Activated T-cell treated with anti-CD3 and anti-CD28 coated beads, Interleukin-2, amount 50 U/mL, for 24 hours (primary cell): ENCODE measurements around the gene DIAPH2.

Experiments
- DNase-seq: peaks from one replicate; pipeline ENCODE4 v3.0.0-alpha.2; 2020
- H3K27ac Mint-ChIP-seq: 2 replicates; pipeline ENCODE4 v1.8.0; 2020; ENCODE audit warnings: mild to moderate bottlenecking, mixed read lengths
- H3K27me3 Mint-ChIP-seq: 2 replicates; pipeline ENCODE4 v1.8.0; 2020; ENCODE audit warnings: mixed read lengths
- H3K36me3 Mint-ChIP-seq: 2 replicates; pipeline ENCODE4 v1.8.0; 2020; ENCODE audit warnings: low read depth, mixed read lengths
- H3K4me1 Mint-ChIP-seq: 2 replicates; pipeline ENCODE4 v1.8.0; 2020; ENCODE audit warnings: low read depth, mixed read lengths
- H3K4me3 Mint-ChIP-seq: 2 replicates; pipeline ENCODE4 v1.8.0; 2020; ENCODE audit warnings: mild to moderate bottlenecking, moderate library complexity, mixed read lengths
- H3K9me3 Mint-ChIP-seq: 2 replicates; pipeline ENCODE4 v1.8.0; 2020; ENCODE audit warnings: mixed read lengths

The DIAPH2 gene

DNA sequence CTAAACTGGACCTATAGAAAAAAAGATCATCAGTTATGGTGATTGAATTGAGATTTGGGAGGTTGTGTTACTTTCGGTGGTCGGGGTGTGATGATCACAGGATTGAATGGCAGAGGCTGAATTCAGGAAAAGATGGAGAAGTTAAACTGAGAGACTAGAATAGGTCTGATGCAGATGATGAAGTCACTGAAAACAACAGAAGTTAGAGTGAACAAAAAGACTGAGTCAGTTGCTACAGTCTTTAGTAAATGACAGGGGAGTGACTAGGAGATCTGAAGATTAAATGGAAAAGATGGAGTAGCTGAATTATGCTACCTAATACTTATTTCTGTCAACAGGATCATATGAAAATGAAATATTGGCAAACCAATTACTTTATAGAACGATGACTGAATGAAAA lies 362.2 kb downstream of the DIAPH2 start:
- Mint-ChIP-seq H3K27ac (no peak overlapping the region), H3K27me3 (no peaks in the 10 kb centered on the region), H3K9me3 (no peaks in the 10 kb centered on the region), H3K4me3 (no peak overlapping the region), H3K36me3 (no peaks in the 10 kb centered on the region), H3K4me1 (peaks cover 1% of the 10 kb centered on the region)
- DNase-seq: no peak

DNA sequence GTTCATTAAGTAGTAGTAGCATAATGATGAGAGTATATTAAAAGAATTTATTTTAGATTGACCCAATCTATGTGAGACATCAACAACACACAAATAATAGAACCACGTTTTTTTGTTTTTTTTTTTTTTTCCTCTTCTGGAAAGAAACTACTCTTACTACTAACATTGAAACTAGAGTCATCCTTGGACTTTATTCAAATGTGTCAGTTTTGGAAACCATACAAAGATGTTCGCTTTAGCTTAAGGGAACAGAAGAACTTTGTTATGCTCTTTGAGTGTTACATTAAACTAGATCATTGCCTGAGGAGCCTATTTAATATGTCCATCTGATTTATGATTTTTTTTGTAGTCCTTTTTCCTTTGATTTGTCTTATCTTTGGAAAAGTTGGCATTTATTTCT lies 365.8 kb downstream of the DIAPH2 start:
- no peaks in the 10 kb centered on the region for H3K36me3 Mint-ChIP-seq
- no peak overlapping the region for H3K4me3 Mint-ChIP-seq
- no peak overlapping the region for H3K27ac Mint-ChIP-seq
- H3K27me3 Mint-ChIP-seq: no peaks in the 10 kb centered on the region
- no peaks in the 10 kb centered on the region for H3K9me3 Mint-ChIP-seq
- peaks cover 1% of the 10 kb centered on the region for H3K4me1 Mint-ChIP-seq
- no peak for DNase-seq

GRCh38 chrX:97057349-97057909 lies 372.8 kb downstream of the DIAPH2 start:
- Mint-ChIP-seq H3K9me3 (no peaks in the 10 kb centered on the region), H3K27ac (no peak overlapping the region), H3K36me3 (no peaks in the 10 kb centered on the region), H3K4me3 (no peak overlapping the region), H3K27me3 (no peaks in the 10 kb centered on the region), H3K4me1 (peaks cover 1% of the 10 kb centered on the region)
- DNase-seq: no peak

- no peak overlapping the region for H3K4me3 Mint-ChIP-seq
- H3K4me1 Mint-ChIP-seq: peaks cover 1% of the 10 kb centered on the region
Measured at GRCh38 chrX:97060020-97060419, 375.4 kb downstream of the DIAPH2 start.

DNA sequence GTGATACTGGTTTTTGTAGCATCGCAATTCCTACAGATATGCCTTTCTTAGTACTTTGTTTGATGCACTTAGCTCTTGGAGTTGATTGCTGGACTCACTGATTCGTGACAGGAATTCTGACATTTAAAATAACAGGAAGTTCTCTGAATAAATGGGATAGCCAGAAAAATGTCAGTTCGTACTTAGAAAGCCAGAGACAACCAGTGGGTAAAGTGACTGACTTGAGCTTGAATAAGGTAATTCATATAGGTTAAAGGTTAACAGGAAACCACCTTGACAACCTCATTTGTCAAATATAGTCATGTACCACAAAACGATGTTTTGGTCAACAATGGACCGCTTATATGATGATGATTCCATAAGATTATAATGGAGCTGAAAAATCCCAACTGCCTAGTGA lies 380.4 kb downstream of the DIAPH2 start:
- H3K4me3 Mint-ChIP-seq: no peak overlapping the region
- no peaks in the 10 kb centered on the region for H3K36me3 Mint-ChIP-seq
- no peak for DNase-seq
- H3K27ac Mint-ChIP-seq: no peak overlapping the region
- no peaks in the 10 kb centered on the region for H3K9me3 Mint-ChIP-seq
- no peaks in the 10 kb centered on the region for H3K27me3 Mint-ChIP-seq
- no peaks in the 10 kb centered on the region for H3K4me1 Mint-ChIP-seq

More at GRCh38 chrX:97060020-97060419, 375.4 kb downstream of the DIAPH2 start:
- Mint-ChIP-seq H3K27ac (no peak overlapping the region), H3K27me3 (no peaks in the 10 kb centered on the region), H3K36me3 (no peaks in the 10 kb centered on the region), H3K9me3 (no peaks in the 10 kb centered on the region)
- DNase-seq: no peak

- no peaks in the 10 kb centered on the region for H3K36me3 Mint-ChIP-seq
Measured at GRCh38 chrX:97065973-97066372, 381.3 kb downstream of the DIAPH2 start.

DNA sequence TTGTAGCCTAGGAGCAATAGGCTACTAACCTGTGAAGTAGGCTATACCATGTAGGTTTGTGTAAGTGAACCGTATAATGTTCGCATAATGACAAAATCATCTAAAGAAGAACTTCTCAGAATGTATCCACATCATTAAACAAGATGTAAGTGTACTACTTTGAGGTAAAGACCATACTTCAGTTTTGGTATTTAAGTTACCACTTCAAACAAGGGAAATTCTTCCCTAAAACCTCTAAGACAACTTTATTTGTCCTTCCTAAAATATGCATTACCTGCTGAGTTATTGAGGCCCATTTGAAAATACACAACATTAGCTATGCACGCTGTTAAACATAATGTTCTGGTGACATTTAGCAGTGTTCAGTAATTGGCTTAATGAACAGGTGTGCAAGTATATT lies 381.7 kb downstream of the DIAPH2 start:
- no peak overlapping the region for H3K27ac Mint-ChIP-seq
- H3K27me3 Mint-ChIP-seq: no peaks in the 10 kb centered on the region
- H3K4me1 Mint-ChIP-seq: no peaks in the 10 kb centered on the region
- no peak for DNase-seq
- H3K36me3 Mint-ChIP-seq: no peaks in the 10 kb centered on the region
- H3K9me3 Mint-ChIP-seq: no peaks in the 10 kb centered on the region
- no peak overlapping the region for H3K4me3 Mint-ChIP-seq

More at GRCh38 chrX:97065973-97066372, 381.3 kb downstream of the DIAPH2 start:
- H3K27me3 Mint-ChIP-seq: no peaks in the 10 kb centered on the region
- DNase-seq: no peak
- no peak overlapping the region for H3K27ac Mint-ChIP-seq
- H3K4me1 Mint-ChIP-seq: no peaks in the 10 kb centered on the region
- no peak overlapping the region for H3K4me3 Mint-ChIP-seq
- no peaks in the 10 kb centered on the region for H3K9me3 Mint-ChIP-seq

DNA sequence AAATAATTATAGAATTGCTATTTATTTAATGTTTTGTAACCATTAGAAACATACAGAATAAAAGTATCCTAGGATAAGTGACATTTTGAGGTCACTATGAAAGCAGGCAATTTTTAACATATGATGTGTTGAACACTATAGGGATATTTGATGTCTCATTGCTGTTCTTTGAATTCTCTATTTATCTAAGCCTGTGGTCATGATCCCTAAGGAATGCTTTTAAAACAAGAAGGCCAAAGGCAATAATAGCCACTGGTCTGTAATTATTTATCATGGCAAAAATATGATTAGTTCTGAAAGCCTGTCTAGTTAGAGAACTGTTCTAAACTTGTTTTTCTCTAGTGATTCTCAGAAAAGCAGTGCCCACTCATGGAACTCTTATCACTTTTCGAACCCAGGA lies 385.7 kb downstream of the DIAPH2 start:
- no peak for DNase-seq
- Mint-ChIP-seq H3K27me3 (no peaks in the 10 kb centered on the region), H3K4me1 (no peaks in the 10 kb centered on the region), H3K36me3 (peaks cover 4% of the 10 kb centered on the region), H3K4me3 (no peak overlapping the region), H3K9me3 (no peaks in the 10 kb centered on the region), H3K27ac (no peak overlapping the region)

DNA sequence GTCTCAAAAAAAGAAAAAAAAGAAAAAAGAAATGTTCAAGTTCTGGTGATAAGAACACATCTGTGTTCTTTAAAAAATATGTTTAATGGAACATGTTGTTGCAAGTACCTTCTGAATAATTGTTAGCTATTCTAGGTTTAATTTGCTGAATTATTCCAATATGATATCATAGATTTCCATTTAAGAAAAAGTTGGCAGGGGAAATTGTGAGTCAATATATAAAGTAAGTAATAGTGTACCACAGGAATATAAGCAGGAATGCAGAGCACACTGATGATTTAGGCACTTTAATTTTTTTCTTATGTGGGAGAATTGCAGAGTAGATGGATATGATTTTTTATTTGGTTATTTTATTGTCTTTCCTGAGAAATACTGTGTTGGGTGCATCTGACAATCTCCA lies 389.8 kb downstream of the DIAPH2 start:
- H3K9me3 Mint-ChIP-seq: no peaks in the 10 kb centered on the region
- no peaks in the 10 kb centered on the region for H3K4me1 Mint-ChIP-seq
- no peak for DNase-seq
- H3K4me3 Mint-ChIP-seq: no peak overlapping the region
- H3K27me3 Mint-ChIP-seq: no peaks in the 10 kb centered on the region
- H3K36me3 Mint-ChIP-seq: peaks cover 4% of the 10 kb centered on the region
- H3K27ac Mint-ChIP-seq: no peak overlapping the region

DNA sequence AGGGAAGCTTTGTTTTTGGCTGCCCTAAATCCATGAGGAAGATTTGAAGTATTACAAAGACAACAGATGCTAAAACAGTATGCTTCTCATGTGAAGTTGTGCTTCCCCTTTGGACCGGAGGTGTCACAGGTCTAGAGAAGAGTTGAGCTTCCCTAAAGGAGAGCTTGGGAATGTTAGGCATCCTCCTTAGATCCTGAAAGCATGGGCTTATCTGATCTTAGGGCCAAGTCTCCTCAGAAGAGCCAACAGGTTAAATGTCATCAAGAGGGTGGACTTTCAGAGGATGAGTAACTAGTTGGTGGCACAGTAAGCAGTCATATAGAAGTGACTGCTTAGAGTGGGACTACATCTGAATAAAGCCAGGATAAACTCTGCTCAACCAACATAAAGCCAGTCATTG lies 404.5 kb downstream of the DIAPH2 start:
- Mint-ChIP-seq H3K4me1 (no peaks in the 10 kb centered on the region), H3K36me3 (no peaks in the 10 kb centered on the region), H3K9me3 (no peaks in the 10 kb centered on the region), H3K27ac (no peak overlapping the region), H3K27me3 (peaks cover 2% of the 10 kb centered on the region), H3K4me3 (no peak overlapping the region)
- DNase-seq: no peak

GRCh38 chrX:97096385-97096784 lies 411.7 kb downstream of the DIAPH2 start:
- no peaks in the 10 kb centered on the region for H3K9me3 Mint-ChIP-seq
- no peaks in the 10 kb centered on the region for H3K36me3 Mint-ChIP-seq
- DNase-seq: no peak
- H3K4me1 Mint-ChIP-seq: no peaks in the 10 kb centered on the region
- H3K27me3 Mint-ChIP-seq: no peaks in the 10 kb centered on the region
- H3K4me3 Mint-ChIP-seq: no peak overlapping the region
- no peak overlapping the region for H3K27ac Mint-ChIP-seq

DNA sequence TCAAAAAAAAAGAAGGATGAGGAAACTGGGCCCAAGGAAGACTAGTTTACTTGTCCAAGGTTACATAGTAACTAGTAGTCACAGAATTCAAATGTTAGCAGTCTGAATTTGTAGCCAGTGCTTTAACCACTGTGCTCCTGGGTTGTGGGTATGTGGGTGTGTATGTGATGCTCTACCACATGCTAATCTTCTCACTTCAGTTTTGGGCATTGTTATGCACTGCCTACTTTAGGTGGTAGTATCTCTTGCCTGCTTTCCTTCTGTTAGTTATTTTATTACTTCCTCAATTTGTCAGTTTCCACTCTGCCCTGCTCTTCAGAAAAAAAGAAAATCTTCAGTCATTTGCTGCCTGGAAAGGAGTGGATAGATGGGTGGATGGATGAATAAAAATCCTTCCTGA lies 418.3 kb downstream of the DIAPH2 start:
- no peak overlapping the region for H3K27ac Mint-ChIP-seq
- H3K4me3 Mint-ChIP-seq: no peak overlapping the region
- H3K9me3 Mint-ChIP-seq: no peaks in the 10 kb centered on the region

GRCh38 chrX:97109730-97110129 lies 425.1 kb downstream of the DIAPH2 start:
- H3K4me1 Mint-ChIP-seq: no peaks in the 10 kb centered on the region
- H3K4me3 Mint-ChIP-seq: no peak overlapping the region
- H3K27ac Mint-ChIP-seq: no peak overlapping the region
- no peaks in the 10 kb centered on the region for H3K9me3 Mint-ChIP-seq
- H3K36me3 Mint-ChIP-seq: no peaks in the 10 kb centered on the region
- DNase-seq: no peak
- no peaks in the 10 kb centered on the region for H3K27me3 Mint-ChIP-seq

More for the DNA sequence above, 418.3 kb downstream of the DIAPH2 start:
- DNase-seq: no peak
- Mint-ChIP-seq H3K27me3 (no peaks in the 10 kb centered on the region), H3K4me1 (no peaks in the 10 kb centered on the region), H3K36me3 (no peaks in the 10 kb centered on the region)

DNA sequence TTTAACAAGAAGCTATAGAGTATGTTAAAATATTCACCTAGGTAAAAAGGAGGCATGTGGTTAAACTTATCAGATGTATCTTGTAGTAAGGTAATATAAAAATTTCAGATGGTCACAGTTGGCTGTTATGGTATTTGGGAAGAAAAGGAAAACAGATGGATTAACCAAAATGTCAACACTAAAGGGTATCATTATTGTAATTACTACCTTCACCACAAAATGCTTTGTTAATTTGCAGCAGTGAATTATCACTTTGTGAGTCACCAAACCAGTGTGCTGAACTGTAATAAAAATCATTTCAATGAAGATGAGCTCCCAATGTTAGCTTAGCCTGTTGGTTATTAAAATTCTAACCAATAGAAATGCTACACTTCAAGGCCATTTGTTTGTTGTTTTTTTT lies 432.9 kb downstream of the DIAPH2 start:
- H3K27ac Mint-ChIP-seq: no peak overlapping the region
- H3K27me3 Mint-ChIP-seq: peaks cover under 1% of the 10 kb centered on the region
- H3K9me3 Mint-ChIP-seq: no peaks in the 10 kb centered on the region
- peaks cover 4% of the 10 kb centered on the region for H3K4me1 Mint-ChIP-seq
- no peak overlapping the region for H3K4me3 Mint-ChIP-seq
- no peak for DNase-seq
- H3K36me3 Mint-ChIP-seq: peaks cover 9% of the 10 kb centered on the region

DNA sequence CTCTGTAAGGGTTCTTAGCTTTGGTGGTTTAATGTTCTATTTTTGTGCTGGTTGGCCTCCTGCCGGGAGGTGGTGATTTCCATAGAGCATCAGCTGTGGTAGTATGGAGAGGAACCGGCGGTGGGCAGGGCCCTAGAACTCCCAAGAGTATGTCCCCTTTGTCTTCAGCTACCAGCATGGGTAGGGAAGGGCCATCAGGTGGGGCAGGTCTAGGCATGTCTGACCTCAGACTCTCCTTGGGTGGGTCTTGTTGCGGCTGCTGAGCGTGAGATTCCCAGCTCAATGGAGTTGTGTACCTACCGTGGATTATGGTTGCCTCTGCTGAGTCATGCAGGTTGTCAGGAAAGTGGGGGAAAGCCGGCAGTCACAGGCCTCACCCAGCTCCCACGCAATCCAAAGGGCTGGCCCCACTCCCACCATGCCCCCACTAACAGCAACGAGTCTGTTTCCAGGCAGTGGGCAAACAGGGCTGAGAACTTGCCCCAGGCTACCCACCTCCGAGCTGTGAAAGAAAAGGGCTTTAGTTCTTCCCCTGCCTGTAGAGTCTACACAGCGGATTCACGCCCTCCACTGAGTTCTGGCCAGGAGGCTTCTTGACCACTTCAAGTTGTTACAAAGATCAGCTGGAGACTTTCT lies 434.9 kb downstream of the DIAPH2 start:
- H3K4me3 Mint-ChIP-seq: no peak overlapping the region
- H3K36me3 Mint-ChIP-seq: peaks cover 9% of the 10 kb centered on the region
- no peaks in the 10 kb centered on the region for H3K9me3 Mint-ChIP-seq
- H3K27me3 Mint-ChIP-seq: peaks cover 3% of the 10 kb centered on the region
- H3K27ac Mint-ChIP-seq: no peak overlapping the region
- DNase-seq: no peak
- peaks cover 4% of the 10 kb centered on the region for H3K4me1 Mint-ChIP-seq

- Mint-ChIP-seq H3K4me1 (peaks cover 2% of the 10 kb centered on the region), H3K27ac (no peak overlapping the region), H3K4me3 (no peak overlapping the region), H3K36me3 (peaks cover 2% of the 10 kb centered on the region), H3K9me3 (no peaks in the 10 kb centered on the region), H3K27me3 (peaks cover 7% of the 10 kb centered on the region)
- no peak for DNase-seq
Measured at GRCh38 chrX:97123001-97123400, 438.4 kb downstream of the DIAPH2 start.
